ENCODE results near the gene GSAP. TPM values are rescaled to one million over a fixed set of nuclear protein-coding genes. Genes with fewer than 3 reads are reported as not detected.

The GSAP gene
- total RNA-seq, 1 experiment from 2014 or later: 39.7 TPM

- peak; percentile 84 for DNase-seq (ENCODE audit: extremely low read depth, low read depth)
Observed at GRCh38 chr7:77439572-77439971, 23.4 kb upstream of the GSAP start.

- no peak for DNase-seq (ENCODE audit: extremely low read depth, low read depth)
Observed at GRCh38 chr7:77438131-77438530, 22.0 kb upstream of the GSAP start.

GRCh38 chr7:77434570-77435275, 18.6 kb upstream of the GSAP start:
- no peak for DNase-seq (ENCODE audit: extremely low read depth, low read depth)

GRCh38 chr7:77433901-77434300, 17.8 kb upstream of the GSAP start:
- DNase-seq (ENCODE audit: extremely low read depth, low read depth): no peak

DNA sequence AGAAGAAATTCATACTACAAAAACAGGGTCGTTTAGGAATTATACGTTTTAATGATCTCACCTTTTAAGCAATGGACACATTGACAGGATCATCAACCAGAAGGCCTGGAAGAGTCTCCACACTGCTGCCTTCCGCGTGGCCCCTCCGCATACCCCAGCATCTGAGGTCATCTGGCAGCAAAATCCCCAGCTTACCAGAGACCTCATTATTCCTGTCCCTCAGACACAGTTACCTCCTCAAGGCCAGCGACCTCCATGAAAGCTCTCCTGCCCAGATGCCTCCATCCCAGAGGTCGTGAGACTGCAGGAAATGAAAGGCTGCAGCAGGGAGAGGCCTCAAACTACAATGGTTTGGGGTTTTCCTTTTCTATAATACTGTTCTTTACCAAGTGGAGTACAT, 14.8 kb upstream of the GSAP start:
- no peak for DNase-seq (ENCODE audit: extremely low read depth, low read depth)

DNA sequence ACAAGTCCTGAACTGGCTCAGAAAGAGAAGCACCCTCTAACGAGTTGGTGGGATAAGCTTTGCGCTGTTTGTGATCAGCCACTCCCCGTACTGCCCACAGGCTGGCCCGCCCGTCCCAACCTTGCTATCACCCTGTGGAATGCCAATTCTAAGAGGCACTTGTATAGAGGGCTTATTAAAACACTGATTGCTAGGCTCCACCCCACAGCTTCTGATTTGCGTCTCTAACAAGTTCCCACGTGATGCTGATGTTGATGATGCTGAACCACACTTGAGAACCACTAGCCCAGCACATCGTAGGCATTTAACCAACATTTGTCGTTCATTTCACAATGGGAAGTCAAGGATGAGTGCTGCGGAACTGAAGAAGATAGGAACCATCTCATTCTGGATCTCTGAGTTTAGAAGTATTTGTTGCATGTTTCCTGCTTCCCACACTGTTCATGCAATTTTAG, 12.7 kb upstream of the GSAP start:
- DNase-seq (ENCODE audit: extremely low read depth, low read depth): no peak

DNA sequence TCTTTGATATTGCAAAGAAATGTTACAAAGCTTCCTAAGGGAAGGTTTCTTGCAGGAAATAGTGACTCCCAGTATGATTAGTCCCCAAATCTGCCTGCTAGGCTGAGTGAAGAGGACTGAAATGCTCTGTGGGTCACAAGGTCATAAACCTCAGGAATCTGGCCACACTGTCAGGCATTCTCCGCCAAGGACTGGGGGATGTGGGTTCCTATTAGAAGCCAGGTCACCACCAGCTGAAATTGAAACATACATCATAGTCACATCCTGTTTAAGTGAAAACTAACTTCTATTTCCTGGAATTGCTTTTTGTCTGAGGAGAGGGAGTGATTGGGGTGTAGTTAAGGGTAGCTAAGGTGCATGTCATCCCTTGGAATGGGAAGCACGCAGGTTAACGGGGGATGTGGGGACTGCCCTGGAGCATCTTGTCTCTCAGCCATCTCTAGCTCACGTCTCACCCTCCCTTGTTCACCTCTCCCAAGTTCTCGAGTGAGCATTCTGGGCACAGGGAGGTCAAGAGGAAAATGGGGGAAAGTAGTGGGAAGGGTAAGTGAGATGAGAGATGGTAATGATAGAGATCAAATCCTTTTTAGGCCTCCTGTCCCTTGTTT, 12.0 kb upstream of the GSAP start:
- DNase-seq (ENCODE audit: extremely low read depth, low read depth): no peak

GRCh38 chr7:77426521-77427051, 10.4 kb upstream of the GSAP start:
- DNase-seq (ENCODE audit: extremely low read depth, low read depth): peak; percentile 26

DNA sequence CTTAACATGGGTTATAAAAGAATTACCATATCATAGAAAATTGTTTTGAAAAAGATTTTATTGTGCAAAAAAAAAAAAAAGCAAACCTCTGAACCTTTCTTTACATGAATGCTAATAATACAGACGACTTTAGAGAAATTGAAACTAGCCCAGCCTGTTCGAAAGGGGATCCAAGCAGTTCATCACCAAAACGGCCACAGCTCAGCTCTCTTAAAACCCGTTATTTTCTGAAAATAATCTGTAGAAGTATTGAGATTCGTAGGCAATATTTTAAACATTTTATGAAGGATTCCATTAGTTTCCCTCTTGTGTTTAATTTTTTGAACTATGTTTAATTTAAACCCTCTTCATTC, 9.9 kb upstream of the GSAP start:
- DNase-seq (ENCODE audit: extremely low read depth, low read depth): no peak

- peak; percentile 74 for DNase-seq (ENCODE audit: extremely low read depth, low read depth)
Observed at GRCh38 chr7:77425101-77426051, 9.2 kb upstream of the GSAP start.

- DNase-seq (ENCODE audit: extremely low read depth, low read depth): no peak
Observed at GRCh38 chr7:77422500-77422899, 6.4 kb upstream of the GSAP start.

- no peak for DNase-seq (ENCODE audit: extremely low read depth, low read depth)
Observed at GRCh38 chr7:77420986-77421672, 5.0 kb upstream of the GSAP start.

DNA sequence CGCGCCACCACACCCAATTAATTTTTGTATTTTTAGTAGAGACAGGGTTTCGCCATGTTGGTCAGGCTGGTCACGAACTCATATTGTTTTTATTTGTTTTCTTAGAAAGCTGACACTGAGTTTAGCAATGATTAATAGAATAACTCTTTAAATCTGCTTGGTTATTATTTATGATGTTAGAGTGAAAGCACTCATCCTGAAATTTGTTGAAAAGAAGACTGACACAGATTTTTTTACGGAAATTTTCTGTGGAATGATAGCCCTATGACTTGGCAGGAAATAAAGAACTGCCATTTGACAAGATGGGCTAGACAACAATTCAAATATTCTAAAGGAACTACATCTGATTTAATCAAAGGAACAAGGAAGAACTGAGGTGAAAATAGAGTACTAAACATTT, 4.3 kb upstream of the GSAP start:
- no peak for DNase-seq (ENCODE audit: extremely low read depth, low read depth)

- DNase-seq (ENCODE audit: extremely low read depth, low read depth): no peak
Observed at GRCh38 chr7:77419102-77419501, 3.0 kb upstream of the GSAP start.

DNA sequence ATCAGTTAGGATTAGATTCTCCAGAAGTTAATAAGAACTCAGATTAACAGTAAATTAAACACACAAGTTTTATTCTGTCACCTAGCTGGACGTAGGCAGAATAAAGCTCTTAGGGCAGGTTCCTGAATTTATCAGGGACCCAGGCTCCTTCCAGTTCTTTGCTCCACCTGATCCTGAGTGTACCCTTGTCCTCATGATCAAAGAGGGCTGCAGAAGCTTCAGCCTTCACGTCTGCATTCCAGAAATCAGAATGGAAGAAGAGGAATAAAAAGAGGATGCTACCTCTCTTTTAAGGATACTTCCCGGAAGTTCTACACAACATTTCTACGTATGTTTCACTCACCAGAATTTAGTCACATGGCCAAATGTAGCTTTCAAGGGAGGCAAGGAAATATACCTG, 1.7 kb upstream of the GSAP start:
- no peak for DNase-seq (ENCODE audit: extremely low read depth, low read depth)

GRCh38 chr7:77416621-77417371, 647 bp upstream of the GSAP start:
- DNase-seq (ENCODE audit: extremely low read depth, low read depth): no peak

GRCh38 chr7:77415476-77415822, 700 bp downstream of the GSAP start:
- peak; percentile 31 for DNase-seq (ENCODE audit: extremely low read depth, low read depth)

GRCh38 chr7:77413861-77414424, 2.2 kb downstream of the GSAP start:
- peak; percentile 77 for DNase-seq (ENCODE audit: extremely low read depth, low read depth)

GRCh38 chr7:77413128-77413527, 3.0 kb downstream of the GSAP start:
- DNase-seq (ENCODE audit: extremely low read depth, low read depth): no peak
